ENCODE measurements around the gene TRANK1.

Gene TRANK1

GRCh38 chr3:36928220-36928619 lies 16.6 kb downstream of the TRANK1 start:
- TF ChIP-seq CTCF (IDR thresholded peaks at IDR 0.05; ENCODE audit: insufficient read depth, low read depth, low read length, missing control alignments), result no peak
- DNase-seq (ENCODE audit: low read depth), result no peak
- H3K4me3 ChIP-seq (ENCODE audit: low read depth, low read length), result no peak overlapping the region

DNA sequence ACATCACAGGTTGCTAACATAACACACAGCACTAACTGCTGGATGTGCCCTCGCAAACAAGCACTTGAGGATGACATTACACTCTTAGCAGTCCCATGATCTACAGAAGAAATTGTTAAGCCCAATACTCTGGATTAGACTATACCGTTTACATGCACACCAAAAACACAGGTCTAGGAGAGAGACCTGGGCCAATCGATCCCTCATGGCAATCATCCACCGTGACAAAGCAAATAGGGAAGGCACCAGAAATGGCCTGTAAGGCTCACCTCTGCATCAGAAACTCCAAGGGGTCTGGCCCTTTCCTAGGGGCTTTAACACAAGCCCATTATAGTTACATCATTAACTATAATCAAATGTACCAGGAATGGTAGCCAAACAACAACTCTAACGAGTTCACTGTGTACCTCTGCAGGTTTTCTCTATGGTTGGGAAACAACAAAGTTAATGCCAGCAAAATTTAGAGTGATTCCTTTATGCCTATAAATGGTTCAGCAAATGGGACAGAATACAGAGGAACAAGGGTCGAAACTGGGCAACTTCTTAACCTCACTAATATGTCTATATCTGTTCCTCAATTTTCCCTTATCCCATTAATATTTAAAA lies 18.5 kb downstream of the TRANK1 start:
- no peak for DNase-seq (ENCODE audit: low read depth)
- no peak for TF ChIP-seq CTCF (IDR thresholded peaks at IDR 0.05; ENCODE audit: insufficient read depth, low read depth, low read length, missing control alignments)
- no peak overlapping the region for H3K4me3 ChIP-seq (ENCODE audit: low read depth, low read length)

GRCh38 chr3:36924744-36925521 lies 19.9 kb downstream of the TRANK1 start:
- TF ChIP-seq CTCF (IDR thresholded peaks at IDR 0.05; ENCODE audit: insufficient read depth, low read depth, low read length, missing control alignments), result no peak
- DNase-seq (ENCODE audit: low read depth), result no peak
- H3K4me3 ChIP-seq (ENCODE audit: low read depth, low read length), result no peak overlapping the region

GRCh38 chr3:36923981-36924743 lies 20.7 kb downstream of the TRANK1 start:
- no peak for DNase-seq (ENCODE audit: low read depth)
- H3K4me3 ChIP-seq (ENCODE audit: low read depth, low read length), result no peak overlapping the region
- TF ChIP-seq CTCF (IDR thresholded peaks at IDR 0.05; ENCODE audit: insufficient read depth, low read depth, low read length, missing control alignments), result no peak

- H3K4me3 ChIP-seq (ENCODE audit: low read depth, low read length), result no peak overlapping the region
- DNase-seq (ENCODE audit: low read depth), result no peak
- no peak for TF ChIP-seq CTCF (IDR thresholded peaks at IDR 0.05; ENCODE audit: insufficient read depth, low read depth, low read length, missing control alignments)
These were observed 21.3 kb downstream of the TRANK1 start for GRCh38 chr3:36923523-36923943.

GRCh38 chr3:36920884-36921567 lies 23.8 kb downstream of the TRANK1 start:
- H3K4me3 ChIP-seq (ENCODE audit: low read depth, low read length), result no peak overlapping the region
- no peak for DNase-seq (ENCODE audit: low read depth)
- TF ChIP-seq CTCF (IDR thresholded peaks at IDR 0.05; ENCODE audit: insufficient read depth, low read depth, low read length, missing control alignments), result no peak
